ENCODE measurements around the gene CAPZB.

CAPZB gene

GRCh38 chr1:19391596-19391981 lies 93.8 kb downstream of the CAPZB start:
- no peak for DNase-seq (ENCODE audit: low read depth in 2 of 2)
- TF ChIP-seq, protein P1, sequence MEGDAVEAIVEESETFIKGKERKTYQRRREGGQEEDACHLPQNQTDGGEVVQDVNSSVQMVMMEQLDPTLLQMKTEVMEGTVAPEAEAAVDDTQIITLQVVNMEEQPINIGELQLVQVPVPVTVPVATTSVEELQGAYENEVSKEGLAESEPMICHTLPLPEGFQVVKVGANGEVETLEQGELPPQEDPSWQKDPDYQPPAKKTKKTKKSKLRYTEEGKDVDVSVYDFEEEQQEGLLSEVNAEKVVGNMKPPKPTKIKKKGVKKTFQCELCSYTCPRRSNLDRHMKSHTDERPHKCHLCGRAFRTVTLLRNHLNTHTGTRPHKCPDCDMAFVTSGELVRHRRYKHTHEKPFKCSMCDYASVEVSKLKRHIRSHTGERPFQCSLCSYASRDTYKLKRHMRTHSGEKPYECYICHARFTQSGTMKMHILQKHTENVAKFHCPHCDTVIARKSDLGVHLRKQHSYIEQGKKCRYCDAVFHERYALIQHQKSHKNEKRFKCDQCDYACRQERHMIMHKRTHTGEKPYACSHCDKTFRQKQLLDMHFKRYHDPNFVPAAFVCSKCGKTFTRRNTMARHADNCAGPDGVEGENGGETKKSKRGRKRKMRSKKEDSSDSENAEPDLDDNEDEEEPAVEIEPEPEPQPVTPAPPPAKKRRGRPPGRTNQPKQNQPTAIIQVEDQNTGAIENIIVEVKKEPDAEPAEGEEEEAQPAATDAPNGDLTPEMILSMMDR (IDR thresholded peaks at IDR 0.05; ENCODE audit: low read depth, low read length): no peak
- H3K4me3 ChIP-seq (replicated peaks in 1 of 2; ENCODE audit: low read depth in 2 of 2, low read length in 2 of 2): no peak overlapping the region

- peak overlapping the region in 1 of 2 donors; percentile 18 for H3K4me3 ChIP-seq (replicated peaks in 1 of 2; ENCODE audit: low read depth in 2 of 2, low read length in 2 of 2)
- TF ChIP-seq, protein P1 (IDR thresholded peaks at IDR 0.05; ENCODE audit: low read depth, low read length): peak; percentile 85
- DNase-seq (ENCODE audit: low read depth in 2 of 2): peak; percentile 66 to 78
Measured at GRCh38 chr1:19390901-19391595, 94.3 kb downstream of the CAPZB start.

DNA sequence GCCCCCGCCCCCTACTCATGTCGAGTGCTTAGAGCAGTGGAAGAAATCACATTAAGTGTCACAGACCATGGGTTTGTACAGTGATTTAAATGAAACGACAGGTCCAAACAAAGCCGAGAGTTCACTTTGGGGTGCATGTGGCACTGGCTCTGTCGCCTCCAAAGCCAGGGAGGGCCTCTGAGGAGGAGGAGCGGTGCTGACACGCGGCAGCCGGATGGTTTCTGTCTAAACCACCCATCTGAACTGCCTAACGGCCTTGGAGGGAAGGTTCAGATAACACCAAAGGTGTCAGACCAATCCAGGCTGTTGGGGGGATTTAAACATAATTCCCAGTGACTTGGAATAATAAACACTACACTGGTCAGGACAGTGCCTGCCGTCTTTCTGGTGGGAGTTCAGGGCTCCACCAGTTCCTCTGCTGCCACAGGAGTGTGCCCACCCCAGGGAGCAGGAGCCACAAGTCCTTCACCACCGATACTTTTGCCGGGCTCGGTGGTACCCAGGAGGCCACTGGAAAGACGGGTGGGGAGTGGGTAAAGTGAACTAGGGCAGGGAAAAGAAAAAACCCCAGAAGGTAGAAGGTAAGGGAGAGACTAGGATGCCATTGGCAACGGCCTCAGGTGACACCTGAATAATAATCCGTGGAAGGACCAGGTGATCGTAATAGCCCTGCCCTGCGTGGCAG lies 95.0 kb downstream of the CAPZB start:
- no peak overlapping the region for H3K4me3 ChIP-seq (replicated peaks in 1 of 2; ENCODE audit: low read depth in 2 of 2, low read length in 2 of 2)
- no peak for DNase-seq (ENCODE audit: low read depth in 2 of 2)
- TF ChIP-seq, protein P1 (IDR thresholded peaks at IDR 0.05; ENCODE audit: low read depth, low read length): no peak

DNA sequence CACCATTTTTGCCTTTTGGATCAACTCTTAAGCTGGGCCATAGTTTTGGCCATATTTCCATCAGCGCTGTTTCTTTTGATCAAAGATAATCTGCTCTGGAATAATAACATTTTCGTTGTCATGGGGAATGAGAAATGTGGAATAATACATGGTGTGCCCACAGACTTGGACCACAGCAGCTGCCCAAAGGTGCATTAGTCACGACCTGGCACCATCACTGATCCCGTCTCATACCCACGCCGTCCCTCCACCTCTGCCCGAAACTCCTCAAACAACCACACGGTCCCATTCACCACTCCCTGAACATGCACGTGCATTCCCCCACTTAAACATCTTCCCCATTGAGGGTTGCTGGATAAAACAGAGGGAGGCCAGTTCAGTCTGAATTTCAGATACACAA lies 96.4 kb downstream of the CAPZB start:
- DNase-seq (ENCODE audit: low read depth in 2 of 2): no peak
- TF ChIP-seq, protein P1 (IDR thresholded peaks at IDR 0.05; ENCODE audit: low read depth, low read length): no peak

GRCh38 chr1:19387045-19387467 lies 98.3 kb downstream of the CAPZB start:
- no peak overlapping the region for H3K4me3 ChIP-seq (replicated peaks in 1 of 2; ENCODE audit: low read depth in 2 of 2, low read length in 2 of 2)
- TF ChIP-seq, protein P1 (IDR thresholded peaks at IDR 0.05; ENCODE audit: low read depth, low read length): no peak
- no peak for DNase-seq (ENCODE audit: low read depth in 2 of 2)

More for the DNA sequence above, 96.4 kb downstream of the CAPZB start:
- no peak overlapping the region for H3K4me3 ChIP-seq (replicated peaks in 1 of 2; ENCODE audit: low read depth in 2 of 2, low read length in 2 of 2)

DNA sequence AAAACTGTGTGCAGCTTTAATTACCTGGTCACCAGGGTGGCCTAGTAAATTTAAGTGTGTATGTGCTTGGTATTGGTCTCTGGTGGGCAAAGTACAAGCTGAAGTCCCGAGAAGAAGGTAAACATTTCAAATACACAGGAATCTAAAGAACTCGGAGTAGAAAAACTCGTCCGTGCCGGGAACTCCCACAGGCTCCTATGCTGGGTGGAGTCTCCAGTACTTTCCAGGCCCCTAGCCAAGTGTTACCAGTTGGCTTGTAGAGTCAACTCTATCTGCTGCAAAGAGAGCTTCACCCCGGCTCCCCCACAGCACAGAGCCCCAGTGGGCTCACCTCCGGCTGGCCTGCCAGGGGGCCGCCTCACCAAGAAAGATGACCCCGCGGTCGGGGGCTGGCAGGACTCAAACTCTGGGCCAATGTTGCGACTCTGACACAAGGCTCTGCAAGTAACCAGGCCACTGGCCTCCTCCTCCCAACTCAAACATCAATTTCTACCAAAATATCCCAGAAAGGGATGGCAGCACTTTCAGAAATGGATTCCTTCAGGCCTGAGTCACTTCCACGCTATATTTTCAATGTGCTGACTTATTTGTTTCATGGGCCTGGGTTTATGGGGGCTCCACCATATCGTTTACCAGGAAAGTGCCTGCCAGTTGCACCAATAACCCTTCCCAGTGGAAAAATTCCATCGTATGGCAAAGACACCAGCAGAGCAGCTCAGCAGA lies 99.3 kb downstream of the CAPZB start:
- H3K4me3 ChIP-seq (replicated peaks in 1 of 2; ENCODE audit: low read depth in 2 of 2, low read length in 2 of 2): no peak overlapping the region
- TF ChIP-seq, protein P1 (IDR thresholded peaks at IDR 0.05; ENCODE audit: low read depth, low read length): no peak
- peak; percentile 73 to 84 for DNase-seq (ENCODE audit: low read depth in 2 of 2)

Measured in cardiac fibroblast (primary cell).